K562 (cell line): ENCODE data around the gene CEMP1. TPM values are rescaled to one million over a fixed set of nuclear protein-coding genes. Genes with fewer than 3 reads are reported as not detected.

Experiments used
- ARID1B ChIP-seq: fragments of 450-650 bp; IDR thresholded peaks from 2 replicates; pipeline ENCODE4 v1.6.1; 2016; ENCODE audit warnings: antibody characterized with exemption, mild to moderate bottlenecking, inconsistent platforms
- BDP1 ChIP-seq: IDR thresholded peaks from 3 replicates; pipeline ENCODE4 v1.6.1; 2011; ENCODE audit not compliant: insufficient read length, insufficient read depth
- CBX3 ChIP-seq, 2 experiments: IDR thresholded peaks; 1 replicate in 1 of 2; 2 replicates in 1 of 2; pipeline ENCODE4 v1.6.1; 2012; ENCODE audit warnings: inconsistent platforms in 2 of 2, low read length in 2 of 2, borderline replicate concordance in 1 of 2, control low read depth in 1 of 2
- FIP1L1 ChIP-seq: fragments of 200-400 bp; formaldehyde crosslinking; IDR thresholded peaks from 2 replicates; pipeline ENCODE4 v1.6.1; 2018; ENCODE audit warnings: mild to moderate bottlenecking, low read depth, low read length; ENCODE audit not compliant: poor library complexity, severe bottlenecking
- HNRNPH1 ChIP-seq: fragments of 200-400 bp; formaldehyde crosslinking; optimal IDR thresholded peaks from 2 replicates; pipeline ENCODE3; 2017; ENCODE audit warnings: low read depth, mild to moderate bottlenecking, low read length, moderate library complexity
- KDM5B ChIP-seq: fragments of 200-600 bp; sonication (generic); IDR thresholded peaks from 2 replicates; pipeline ENCODE4 v1.6.1; 2012; ENCODE audit warnings: low read depth, mild to moderate bottlenecking, moderate library complexity, low read length, control low read depth, inconsistent platforms; ENCODE audit not compliant: insufficient replicate concordance
- SUPT5H ChIP-seq: fragments of 450-650 bp; IDR thresholded peaks from 2 replicates; pipeline ENCODE4 v1.6.1; 2016
- ZNF263 ChIP-seq: sonication (generic); formaldehyde crosslinking; IDR thresholded peaks from 2 replicates; pipeline ENCODE4 v1.8.0; 2022; ENCODE audit warnings: mild to moderate bottlenecking, missing genetic modification reagents, borderline replicate concordance
- polyA plus RNA-seq, 8 experiments: library from polyadenylated mRNA; depleted of rRNA in 4 of 8; stranded (reverse) in 5 of 8; unstranded in 3 of 8; fragments of >200 nt; fragmentation: Nextera tagmentation in 2 of 8; fragmentation: Illumina TruSeq in 1 of 8; extraction: Ambion mirVana in 2 of 8; extraction: Trizol in 1 of 8; gene quantifications; 2 replicates each; pipeline versions ENCODE4 v1.2.1 to v1.2.3, GENCODE V29; 2011 to 2014; ENCODE audit warnings: inconsistent platforms in 1 of 8, missing spikeins in 1 of 8
- total RNA-seq, 7 experiments: library from RNA; depleted of rRNA in 6 of 7; stranded (reverse); fragments of >200 nt in 6 of 7; fragmentation: Illumina TruSeq in 2 of 7; extraction: Trizol in 2 of 7; gene quantifications; 2 replicates each; pipeline versions ENCODE4 v1.2.1 to v1.2.3, GENCODE V29; 2011 to 2021; ENCODE audit warnings: low replicate concordance in 1 of 7
- TF ChIP-seq, protein P1 (sequence below): fragments of 250-450 bp; sonication (Bioruptor Pico); IDR thresholded peaks from 2 replicates; pipeline ENCODE4 v1.8.0; 2022; ENCODE audit warnings: inconsistent platforms
- TF ChIP-seq, protein P2 (sequence below): sonication (generic); formaldehyde crosslinking; IDR thresholded peaks from 2 replicates; pipeline ENCODE4 v1.8.0; 2022; ENCODE audit warnings: mild to moderate bottlenecking, low read depth, missing genetic modification reagents
- TF ChIP-seq, protein P3 (sequence below): sonication (generic); formaldehyde crosslinking; IDR thresholded peaks from 2 replicates; pipeline ENCODE4 v1.8.1; 2023; ENCODE audit warnings: mild to moderate bottlenecking, missing genetic modification reagents
- TF ChIP-seq, protein P4 (sequence below), 2 experiments: fragments of 450-650 bp; IDR thresholded peaks; 2 replicates each; pipeline ENCODE4 v1.6.1; 2016; ENCODE audit warnings: mild to moderate bottlenecking in 2 of 2, borderline replicate concordance in 1 of 2, low read depth in 1 of 2, moderate library complexity in 1 of 2

The CEMP1 gene
- total and polyA plus RNA-seq, 9 of the 15 experiments (the other 6 are each of a cell fraction or from before 2014, with no cell fraction given), result 0.05 to 0.45 TPM; not detected in 7

DNA sequence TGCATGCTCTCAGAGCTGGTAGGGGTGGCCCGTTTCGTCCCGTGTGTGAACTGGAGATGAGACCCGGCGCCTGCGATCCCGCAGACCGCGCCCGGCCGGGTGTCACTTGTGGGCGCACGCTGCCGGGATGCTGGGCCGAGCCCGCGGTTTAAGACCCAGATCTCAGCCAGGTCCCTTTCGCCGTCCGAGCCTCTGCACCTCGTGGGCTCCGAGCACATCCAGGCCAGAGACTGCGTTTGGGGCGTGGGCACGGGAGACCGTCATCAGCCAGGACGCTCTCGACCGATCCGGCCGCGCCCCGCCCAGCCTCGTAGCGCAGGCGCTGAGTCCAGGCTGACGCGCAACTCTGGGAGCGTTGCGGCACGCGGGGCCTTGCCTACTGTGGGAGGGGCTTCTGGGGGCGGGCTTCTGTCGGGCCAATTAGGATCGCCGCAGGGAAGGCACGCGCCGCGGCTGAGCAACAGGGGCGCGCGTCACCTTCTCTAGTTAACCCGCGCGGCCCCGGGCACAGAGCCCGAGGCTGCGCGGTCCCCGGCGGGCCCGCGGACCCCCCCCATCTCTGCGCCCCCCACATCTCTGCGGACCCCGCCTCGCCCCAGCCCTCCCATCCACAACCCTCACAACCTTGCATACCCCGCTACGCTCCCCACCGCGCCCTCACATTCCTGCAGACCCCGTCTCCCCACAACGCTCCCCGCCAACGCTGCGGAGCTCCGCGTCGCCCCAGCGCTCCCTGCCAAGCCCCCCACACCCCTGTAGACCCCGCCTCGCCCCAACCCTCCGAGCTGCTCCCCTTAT is 687 bp upstream of the CEMP1 start (continued):
- TF ChIP-seq, protein P1, sequence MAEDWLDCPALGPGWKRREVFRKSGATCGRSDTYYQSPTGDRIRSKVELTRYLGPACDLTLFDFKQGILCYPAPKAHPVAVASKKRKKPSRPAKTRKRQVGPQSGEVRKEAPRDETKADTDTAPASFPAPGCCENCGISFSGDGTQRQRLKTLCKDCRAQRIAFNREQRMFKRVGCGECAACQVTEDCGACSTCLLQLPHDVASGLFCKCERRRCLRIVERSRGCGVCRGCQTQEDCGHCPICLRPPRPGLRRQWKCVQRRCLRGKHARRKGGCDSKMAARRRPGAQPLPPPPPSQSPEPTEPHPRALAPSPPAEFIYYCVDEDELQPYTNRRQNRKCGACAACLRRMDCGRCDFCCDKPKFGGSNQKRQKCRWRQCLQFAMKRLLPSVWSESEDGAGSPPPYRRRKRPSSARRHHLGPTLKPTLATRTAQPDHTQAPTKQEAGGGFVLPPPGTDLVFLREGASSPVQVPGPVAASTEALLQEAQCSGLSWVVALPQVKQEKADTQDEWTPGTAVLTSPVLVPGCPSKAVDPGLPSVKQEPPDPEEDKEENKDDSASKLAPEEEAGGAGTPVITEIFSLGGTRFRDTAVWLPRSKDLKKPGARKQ (CRISPR knock-in tag), result no peak
- TF ChIP-seq KDM5B (peak; percentile 61), CBX3 (IDR thresholded peaks at IDR 0.05; ENCODE audit: borderline replicate concordance in 1 of 2, low read length in 2 of 2) (no peak), FIP1L1 (peak; percentile 81), ZNF263 (CRISPR knock-in tag) (peak; percentile 20; the same call in 1 of the 2 replicates), HNRNPH1 (no peak), BDP1 (no peak), SUPT5H (peak; percentile 52), ARID1B (no peak)
- TF ChIP-seq, protein P2, sequence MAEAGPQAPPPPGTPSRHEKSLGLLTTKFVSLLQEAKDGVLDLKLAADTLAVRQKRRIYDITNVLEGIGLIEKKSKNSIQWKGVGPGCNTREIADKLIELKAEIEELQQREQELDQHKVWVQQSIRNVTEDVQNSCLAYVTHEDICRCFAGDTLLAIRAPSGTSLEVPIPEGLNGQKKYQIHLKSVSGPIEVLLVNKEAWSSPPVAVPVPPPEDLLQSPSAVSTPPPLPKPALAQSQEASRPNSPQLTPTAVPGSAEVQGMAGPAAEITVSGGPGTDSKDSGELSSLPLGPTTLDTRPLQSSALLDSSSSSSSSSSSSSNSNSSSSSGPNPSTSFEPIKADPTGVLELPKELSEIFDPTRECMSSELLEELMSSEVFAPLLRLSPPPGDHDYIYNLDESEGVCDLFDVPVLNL (CRISPR knock-in tag), result no peak
- TF ChIP-seq, protein P3, sequence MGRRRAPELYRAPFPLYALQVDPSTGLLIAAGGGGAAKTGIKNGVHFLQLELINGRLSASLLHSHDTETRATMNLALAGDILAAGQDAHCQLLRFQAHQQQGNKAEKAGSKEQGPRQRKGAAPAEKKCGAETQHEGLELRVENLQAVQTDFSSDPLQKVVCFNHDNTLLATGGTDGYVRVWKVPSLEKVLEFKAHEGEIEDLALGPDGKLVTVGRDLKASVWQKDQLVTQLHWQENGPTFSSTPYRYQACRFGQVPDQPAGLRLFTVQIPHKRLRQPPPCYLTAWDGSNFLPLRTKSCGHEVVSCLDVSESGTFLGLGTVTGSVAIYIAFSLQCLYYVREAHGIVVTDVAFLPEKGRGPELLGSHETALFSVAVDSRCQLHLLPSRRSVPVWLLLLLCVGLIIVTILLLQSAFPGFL (CRISPR knock-in tag), result no peak
- TF ChIP-seq, protein P4, sequence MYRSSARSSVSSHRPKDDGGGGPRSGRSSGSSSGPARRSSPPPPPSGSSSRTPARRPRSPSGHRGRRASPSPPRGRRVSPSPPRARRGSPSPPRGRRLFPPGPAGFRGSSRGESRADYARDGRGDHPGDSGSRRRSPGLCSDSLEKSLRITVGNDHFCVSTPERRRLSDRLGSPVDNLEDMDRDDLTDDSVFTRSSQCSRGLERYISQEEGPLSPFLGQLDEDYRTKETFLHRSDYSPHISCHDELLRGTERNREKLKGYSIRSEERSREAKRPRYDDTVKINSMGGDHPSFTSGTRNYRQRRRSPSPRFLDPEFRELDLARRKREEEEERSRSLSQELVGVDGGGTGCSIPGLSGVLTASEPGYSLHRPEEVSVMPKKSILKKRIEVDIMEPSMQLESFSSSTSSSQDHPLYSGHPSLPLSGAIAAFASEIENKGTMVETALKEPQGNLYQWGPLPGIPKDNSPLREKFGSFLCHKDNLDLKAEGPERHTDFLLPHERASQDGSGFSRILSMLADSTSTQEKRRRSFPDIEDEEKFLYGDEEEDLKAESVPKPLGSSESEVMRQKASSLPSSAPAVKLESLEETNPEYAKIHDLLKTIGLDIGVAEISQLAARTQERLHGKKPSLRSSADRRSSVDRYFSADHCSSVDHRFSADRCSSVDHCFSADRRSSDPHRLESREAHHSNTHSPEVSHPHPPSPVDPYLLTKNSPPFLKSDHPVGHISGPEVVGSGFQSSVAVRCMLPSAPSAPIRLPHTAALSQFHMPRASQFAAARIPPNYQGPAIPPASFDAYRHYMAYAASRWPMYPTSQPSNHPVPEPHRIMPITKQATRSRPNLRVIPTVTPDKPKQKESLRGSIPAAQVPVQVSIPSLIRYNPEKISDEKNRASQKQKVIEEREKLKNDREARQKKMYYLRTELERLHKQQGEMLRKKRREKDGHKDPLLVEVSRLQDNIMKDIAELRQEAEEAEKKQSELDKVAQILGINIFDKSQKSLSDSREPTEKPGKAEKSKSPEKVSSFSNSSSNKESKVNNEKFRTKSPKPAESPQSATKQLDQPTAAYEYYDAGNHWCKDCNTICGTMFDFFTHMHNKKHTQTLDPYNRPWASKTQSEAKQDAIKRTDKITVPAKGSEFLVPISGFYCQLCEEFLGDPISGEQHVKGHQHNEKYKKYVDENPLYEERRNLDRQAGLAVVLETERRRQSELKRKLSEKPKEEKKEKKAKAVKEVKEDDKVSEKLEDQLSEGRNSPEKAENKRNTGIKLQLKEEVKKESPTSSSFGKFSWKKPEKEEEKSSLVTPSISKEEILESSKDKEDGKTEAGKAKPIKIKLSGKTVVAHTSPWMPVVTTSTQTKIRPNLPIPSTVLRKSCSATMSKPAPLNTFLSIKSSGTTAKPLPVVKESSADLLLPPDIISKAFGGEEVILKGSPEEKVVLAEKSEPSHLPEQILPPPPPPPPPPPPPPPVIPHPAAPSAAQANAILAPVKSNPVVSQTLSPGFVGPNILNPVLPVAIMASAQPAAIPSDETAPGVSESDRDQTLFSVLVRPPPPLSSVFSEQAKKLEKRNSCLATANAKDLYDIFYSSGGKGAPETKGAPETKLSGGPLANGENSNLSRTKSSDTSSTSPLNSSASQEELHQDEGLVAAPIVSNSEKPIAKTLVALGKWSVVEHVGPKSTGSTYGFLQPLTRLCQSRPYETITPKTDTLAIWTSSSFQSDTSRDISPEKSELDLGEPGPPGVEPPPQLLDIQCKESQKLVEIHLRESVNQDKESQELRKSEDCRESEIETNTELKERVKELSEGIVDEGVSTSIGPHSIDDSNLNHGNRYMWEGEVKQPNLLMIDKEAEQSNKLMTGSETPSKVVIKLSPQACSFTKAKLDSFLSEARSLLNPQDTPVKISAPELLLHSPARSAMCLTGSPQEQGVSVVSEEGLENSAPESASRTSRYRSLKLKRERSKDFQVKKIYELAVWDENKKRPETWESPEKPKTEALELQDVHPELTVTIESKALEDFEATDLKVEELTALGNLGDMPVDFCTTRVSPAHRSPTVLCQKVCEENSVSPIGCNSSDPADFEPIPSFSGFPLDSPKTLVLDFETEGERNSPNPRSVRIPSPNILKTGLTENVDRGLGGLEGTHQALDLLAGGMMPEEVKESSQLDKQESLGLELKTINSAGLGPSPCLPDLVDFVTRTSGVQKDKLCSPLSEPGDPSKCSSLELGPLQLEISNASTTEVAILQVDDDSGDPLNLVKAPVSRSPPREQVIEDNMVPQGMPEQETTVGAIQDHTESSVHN (IDR thresholded peaks at IDR 0.05; ENCODE audit: borderline replicate concordance in 1 of 2, low read depth in 1 of 2), result no peak
- TF ChIP-seq, all 486 proteins: peak for 100
